Esophagus (tissue), 2 donors: ENCODE data around the gene RALGAPA1. TPM values are rescaled to one million over a fixed set of nuclear protein-coding genes. Genes with fewer than 3 reads are reported as not detected.
"Not testable (repeated sequence)": the region's sequence is repeated elsewhere in the genome, so short reads cannot be mapped to it uniquely, and the experiment has no call there.

Source experiments
- H3K27ac ChIP-seq, 2 donors: one replicate each; pipeline ENCODE4 v1.5.1; 2013; ENCODE audit warnings: low read depth in 2 of 2, mild to moderate bottlenecking in 2 of 2, inconsistent platforms in 1 of 2, low read length in 1 of 2, moderate library complexity in 1 of 2
- H3K27me3 ChIP-seq, 2 donors: one replicate each; pipeline ENCODE4 v1.6.1; 2013; ENCODE audit warnings: low read length in 2 of 2, control low read depth in 1 of 2, mild to moderate bottlenecking in 1 of 2; ENCODE audit not compliant: insufficient read depth in 2 of 2, control insufficient read depth in 1 of 2
- H3K36me3 ChIP-seq, 2 donors: one replicate each; pipeline ENCODE4 v1.6.1; 2013; ENCODE audit warnings: low read length in 1 of 2; ENCODE audit not compliant: control insufficient read depth in 2 of 2, insufficient read depth in 2 of 2
- H3K4me1 ChIP-seq, 2 donors: one replicate each; pipeline ENCODE4 v1.6.1; 2013; ENCODE audit warnings: low read length in 1 of 2; ENCODE audit not compliant: control insufficient read depth in 2 of 2, insufficient read depth in 2 of 2
- H3K4me3 ChIP-seq, 2 donors: one replicate each; pipeline ENCODE4 v1.5.1; 2013; ENCODE audit warnings: low read length in 2 of 2, mild to moderate bottlenecking in 2 of 2, low read depth in 1 of 2, moderate library complexity in 1 of 2
- H3K9me3 ChIP-seq, 2 donors: one replicate each; pipeline ENCODE4 v1.6.1; 2013; ENCODE audit warnings: mild to moderate bottlenecking in 2 of 2, low read depth in 1 of 2, low read length in 1 of 2, moderate library complexity in 1 of 2; ENCODE audit not compliant: control insufficient read depth in 2 of 2, insufficient read depth in 1 of 2
- WGBS, 2 donors: extraction: QIAGEN DNeasy Blood & Tissue Kit; methylation state at CpG; one replicate each; pipeline ENCODE4 v1.1.7; 2013; 5-methylcytosine and 5-hydroxymethylcytosine counted together
- polyA plus RNA-seq, 2 donors: library from polyadenylated mRNA; stranded (reverse); fragments of 200-250 nt; gene quantifications; one replicate each; pipeline ENCODE4 v1.2.3, GENCODE V29; 2013
- donor health status: healthy with polysubstance abuse.
- donor health status: Bipolar disorder and iron deficiency.

RALGAPA1 gene
- polyA plus RNA-seq, 2 donors: 10.5 to 20.3 TPM

DNA sequence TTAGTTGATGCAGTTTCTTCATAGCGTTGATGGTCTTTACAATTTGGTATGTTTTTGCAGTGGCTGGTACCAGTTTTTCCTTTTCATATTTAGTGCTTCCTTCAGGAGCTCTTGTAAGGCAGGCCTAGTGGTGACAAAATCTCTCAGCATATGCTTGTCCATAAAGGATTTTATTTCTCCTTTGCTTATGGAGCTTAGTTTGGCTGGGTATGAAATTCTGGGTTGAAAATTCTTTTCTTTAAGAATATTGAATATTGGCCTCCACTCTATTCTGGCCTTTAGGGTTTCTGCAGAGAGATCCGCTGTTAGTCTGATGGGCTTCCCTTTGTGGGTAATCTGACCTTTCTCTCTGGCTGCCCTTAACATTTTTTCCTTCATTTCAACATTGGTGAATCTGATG lies 33.1 kb upstream of the RALGAPA1 start:
- not testable (repeated sequence) for H3K36me3 ChIP-seq, H3K27ac ChIP-seq, H3K9me3 ChIP-seq, H3K27me3 ChIP-seq, H3K4me3 ChIP-seq, H3K4me1 ChIP-seq
- WGBS, 2 donors: 96% methylated on average over 2 of the region's 2 CpGs

DNA sequence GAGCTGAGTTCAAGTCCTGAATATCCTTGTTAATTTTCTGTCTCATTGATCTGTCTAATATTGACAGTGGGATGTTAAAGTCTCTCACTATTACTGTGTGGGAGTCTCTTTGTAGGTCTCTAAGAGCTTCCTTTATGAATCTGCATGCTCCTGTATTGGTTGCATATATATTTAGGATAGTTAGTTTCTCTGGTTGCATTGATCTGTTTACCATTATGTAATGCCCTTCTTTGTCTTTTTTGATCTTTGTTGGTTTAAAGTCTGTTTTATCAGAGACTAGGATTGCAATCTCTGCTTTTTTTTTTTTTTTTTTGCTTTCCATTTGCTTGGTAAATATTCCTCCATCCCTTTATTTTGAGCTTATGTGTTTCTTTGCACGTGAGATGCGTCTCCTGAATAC lies 32.6 kb upstream of the RALGAPA1 start:
- not testable (repeated sequence) for H3K27me3 ChIP-seq, H3K4me1 ChIP-seq, H3K4me3 ChIP-seq, H3K27ac ChIP-seq, H3K9me3 ChIP-seq, H3K36me3 ChIP-seq
- 98 to 99% methylated on average over 2 of the region's 2 CpGs for WGBS, 2 donors

GRCh38 chr14:35835208-35835982 lies 26.3 kb upstream of the RALGAPA1 start:
- H3K4me1 ChIP-seq: no peaks in the 10 kb centered on the region
- no peaks in the 10 kb centered on the region for H3K27me3 ChIP-seq
- H3K9me3 ChIP-seq: no peaks in the 10 kb centered on the region
- 86 to 90% methylated on average over 5 of the region's 5 CpGs for WGBS, 2 donors
- H3K27ac ChIP-seq: no peak overlapping the region
- peaks cover 0 to 2% of the 10 kb centered on the region in 2 donors for H3K36me3 ChIP-seq
- no peak overlapping the region for H3K4me3 ChIP-seq

DNA sequence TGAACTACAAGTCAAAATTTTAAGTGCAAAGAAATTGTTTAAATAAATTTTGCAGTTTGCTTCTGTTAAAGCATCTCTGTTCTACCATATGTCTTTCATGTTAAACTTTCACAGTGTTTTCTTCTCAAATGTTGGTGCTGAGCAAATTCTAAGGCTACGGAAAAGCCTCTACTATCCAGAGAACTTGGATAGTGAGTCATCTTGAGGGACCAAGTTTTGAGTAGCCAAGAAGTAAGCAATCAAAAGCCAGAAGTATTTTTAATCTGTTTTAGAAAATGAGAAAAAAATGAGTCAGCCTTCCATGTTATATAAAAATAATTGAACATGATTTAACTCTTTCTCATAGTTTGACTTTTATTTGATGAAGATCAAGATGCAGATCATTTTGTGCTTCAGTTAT lies 20.4 kb upstream of the RALGAPA1 start:
- H3K4me3 ChIP-seq: no peak overlapping the region
- no peaks in the 10 kb centered on the region for H3K4me1 ChIP-seq
- no peaks in the 10 kb centered on the region for H3K36me3 ChIP-seq
- H3K27me3 ChIP-seq: no peaks in the 10 kb centered on the region
- H3K27ac ChIP-seq: no peak overlapping the region
- H3K9me3 ChIP-seq: no peaks in the 10 kb centered on the region
- WGBS, 2 donors: 44 to 81% methylated on average over 1 of the region's 1 CpG

DNA sequence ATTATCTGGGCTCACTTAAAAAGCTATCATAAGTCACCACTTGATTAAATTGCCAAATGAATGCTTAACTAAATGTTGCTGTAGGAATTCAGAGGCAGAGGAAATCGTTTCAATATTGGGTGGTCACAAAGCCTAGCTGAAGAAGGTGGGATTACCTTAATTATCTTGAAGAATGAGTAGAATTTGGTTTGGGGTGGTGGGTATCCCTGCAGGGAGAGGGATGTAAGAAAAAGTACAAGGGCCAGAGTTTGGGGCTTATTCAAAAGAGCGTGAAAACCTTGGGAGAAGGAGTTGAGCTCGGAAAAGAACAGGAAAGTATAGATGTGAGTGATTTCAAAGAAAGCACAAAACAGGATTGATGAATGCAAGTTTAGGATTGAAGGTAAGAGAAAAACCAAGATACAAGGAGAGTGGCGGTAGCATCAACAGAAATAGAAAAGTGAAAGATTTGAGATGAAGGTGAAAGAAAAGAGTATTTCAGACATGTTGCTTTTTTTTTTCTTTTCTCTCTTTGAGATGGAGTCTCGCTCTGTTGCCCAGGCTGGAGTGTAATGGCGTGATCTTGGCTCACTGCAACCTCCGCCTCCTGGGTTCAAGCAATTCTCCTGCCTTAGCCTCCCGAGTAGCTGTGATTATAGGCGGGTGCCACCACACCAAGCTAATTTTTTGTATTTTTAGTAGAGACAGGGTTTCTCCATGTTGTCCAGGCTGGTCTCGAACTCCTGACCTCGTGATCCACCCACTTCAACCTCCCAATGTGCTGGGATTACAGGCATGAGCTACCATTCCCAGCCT lies 18.8 kb upstream of the RALGAPA1 start:
- Histone ChIP-seq H3K36me3 (no peaks in the 10 kb centered on the region), H3K4me1 (peaks cover 0 to 2% of the 10 kb centered on the region in 2 donors), H3K27me3 (no peaks in the 10 kb centered on the region), H3K27ac (no peak overlapping the region), H3K9me3 (no peaks in the 10 kb centered on the region), H3K4me3 (no peak overlapping the region)
- WGBS, 2 donors: 92% methylated on average over 11 of the region's 11 CpGs

GRCh38 chr14:35826952-35827416 lies 17.9 kb upstream of the RALGAPA1 start:
- 2 to 3% methylated on average over 11 of the region's 11 CpGs for WGBS, 2 donors
- Histone ChIP-seq H3K27me3 (no peaks in the 10 kb centered on the region), H3K27ac (peak overlapping the region; percentile 60 to 93), H3K4me1 (peaks cover 0 to 2% of the 10 kb centered on the region in 2 donors), H3K4me3 (peak overlapping the region; percentile 69 to 70), H3K9me3 (no peaks in the 10 kb centered on the region), H3K36me3 (no peaks in the 10 kb centered on the region)

GRCh38 chr14:35826218-35826951 lies 17.3 kb upstream of the RALGAPA1 start, which contains the start of gene BRMS1L:
Gene BRMS1L, plus strand, starts transcription at chr14:35826338. Its CDS starts 179 bp downstream, at chr14:35826517.
- peak within 1 kb of the TSS; percentile 69 to 70 for H3K4me3 ChIP-seq
- 0% methylated on average over 60 to 70 of the region's 70 CpGs for WGBS, 2 donors

GRCh38 chr14:35825968-35826217 lies 16.8 kb upstream of the RALGAPA1 start:
- H3K27me3 ChIP-seq: no peaks in the 10 kb centered on the region
- WGBS, 2 donors: 0 to 2% methylated on average over 6 of the region's 6 CpGs
- H3K9me3 ChIP-seq: no peaks in the 10 kb centered on the region
- H3K4me1 ChIP-seq: peaks cover 0 to 2% of the 10 kb centered on the region in 2 donors
- no peaks in the 10 kb centered on the region for H3K36me3 ChIP-seq
- H3K4me3 ChIP-seq: peak overlapping the region; percentile 22 to 69
- no peak overlapping the region for H3K27ac ChIP-seq

More at GRCh38 chr14:35826218-35826951, 17.3 kb upstream of the RALGAPA1 start, which contains the start of gene BRMS1L:
- Histone ChIP-seq H3K4me1 (peaks cover 0 to 2% of the 10 kb centered on the region in 2 donors), H3K27me3 (no peaks in the 10 kb centered on the region), H3K9me3 (no peaks in the 10 kb centered on the region), H3K27ac (peak within 1 kb of the TSS; percentile 93 to 94), H3K36me3 (no peaks in the 10 kb centered on the region)

GRCh38 chr14:35824446-35825165 lies 15.5 kb upstream of the RALGAPA1 start:
- not testable (repeated sequence) for H3K27ac ChIP-seq, H3K9me3 ChIP-seq, H3K36me3 ChIP-seq, H3K27me3 ChIP-seq, H3K4me1 ChIP-seq, H3K4me3 ChIP-seq
- 77 to 81% methylated on average over 20 to 35 of the region's 55 CpGs for WGBS, 2 donors
